HG02571 (cell line): ENCODE results near the gene TUBB.
A peak's percentile ranks its signal among the peaks of the same experiment; 100 is the strongest.
"Not testable (repeated sequence)": the region's sequence is repeated elsewhere in the genome, so short reads cannot be mapped to it uniquely, and the experiment has no call there.

ENCODE experiments used
- ATAC-seq: cut with Tn5 transposase; IDR thresholded peaks from one replicate; pipeline ENCODE4 v1.9.1; 2021; ENCODE audit warnings: mild to moderate bottlenecking, moderate library complexity; ENCODE audit not compliant: unreplicated experiment

The TUBB gene

GRCh38 chr6:30759575-30760239, 39.6 kb downstream of the TUBB start:
- ATAC-seq: no peak

DNA sequence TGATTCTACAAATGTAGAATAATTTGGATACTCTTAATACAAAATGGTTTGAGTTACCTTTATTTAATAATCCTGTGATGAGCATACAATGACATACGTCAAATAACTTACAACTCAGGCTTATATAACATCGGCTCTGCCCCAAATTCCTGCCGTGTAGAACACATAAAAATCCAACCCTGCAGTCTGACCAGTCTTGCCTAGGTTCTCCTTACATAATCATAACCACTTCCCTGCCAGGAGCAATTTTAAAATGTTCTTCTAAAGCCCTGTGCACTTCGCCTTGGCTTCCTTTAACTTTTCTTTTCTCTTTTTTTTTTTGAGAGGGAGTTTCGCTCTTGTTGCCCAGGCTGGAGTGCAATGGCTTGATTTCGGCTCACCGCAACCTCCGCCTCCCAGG, 40.4 kb downstream of the TUBB start:
- ATAC-seq: no peak

GRCh38 chr6:30761791-30762429, 41.8 kb downstream of the TUBB start:
- ATAC-seq: no peak

GRCh38 chr6:30763155-30763617, 43.0 kb downstream of the TUBB start:
- no peak for ATAC-seq

DNA sequence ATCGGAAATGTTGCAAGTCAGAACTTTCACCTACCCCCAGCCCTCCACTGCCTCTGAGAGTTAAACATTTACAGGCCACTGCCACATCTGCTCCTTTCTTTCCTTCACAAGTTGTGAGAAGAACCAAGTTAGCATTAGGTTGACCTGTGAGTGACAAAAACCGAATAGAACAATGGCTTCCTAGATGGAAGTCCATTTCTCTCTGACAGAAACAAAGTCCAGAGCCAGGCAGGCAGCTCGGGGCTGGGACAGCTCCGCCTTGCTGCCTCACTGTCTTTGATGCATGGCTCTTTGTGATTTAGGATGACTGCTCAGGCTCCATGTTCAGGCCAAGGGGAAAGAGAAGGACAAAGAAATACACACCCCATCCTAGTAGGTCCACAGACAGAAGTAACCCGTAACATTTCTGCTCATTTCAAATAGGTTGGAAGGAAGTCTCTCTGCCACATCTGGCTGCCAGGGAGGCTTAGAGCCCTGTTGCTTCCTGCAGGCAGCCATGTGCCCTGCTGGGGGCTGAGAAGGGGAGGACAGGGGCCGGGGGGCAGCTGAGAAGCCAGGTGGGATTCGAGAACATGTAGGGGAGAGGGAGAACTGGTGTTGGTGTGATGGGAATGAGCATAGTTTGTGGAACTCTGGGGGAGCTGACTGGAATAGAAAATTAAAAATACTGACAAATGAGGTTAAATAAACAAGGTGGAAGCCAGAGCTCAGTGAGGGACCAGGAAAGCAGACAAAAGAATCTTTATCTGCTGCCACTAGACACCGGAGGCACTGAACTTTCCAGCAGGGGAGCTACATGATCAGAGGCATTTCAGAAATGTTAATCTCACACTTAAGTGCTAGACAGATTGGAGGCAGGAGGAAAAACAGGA, 43.7 kb downstream of the TUBB start:
- no peak for ATAC-seq

DNA sequence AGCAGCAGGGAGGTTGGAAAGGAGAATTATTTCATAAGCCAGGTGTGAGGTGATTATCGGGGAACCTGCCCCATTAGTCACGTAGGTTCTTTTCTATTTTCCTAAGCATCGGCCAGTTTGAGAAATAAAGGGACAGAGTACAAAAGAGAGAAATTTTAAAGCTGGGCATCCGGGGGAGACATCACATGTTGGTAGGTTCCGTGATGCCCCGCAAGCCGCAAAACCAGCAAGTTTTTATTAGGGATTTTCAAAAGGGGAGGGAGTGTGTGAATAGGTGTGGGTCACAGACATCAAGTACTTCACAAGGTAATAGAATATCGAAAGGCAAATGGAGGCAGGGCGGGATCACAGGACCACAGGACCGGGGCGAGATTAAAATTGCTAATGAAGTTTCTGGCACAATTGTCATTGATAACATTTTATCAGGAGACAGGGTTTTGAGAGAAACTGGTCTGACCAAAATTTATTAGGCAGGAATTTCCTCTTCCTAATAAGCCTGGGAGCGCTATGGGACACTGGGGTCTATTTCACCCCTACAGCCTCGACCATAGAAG, 44.4 kb downstream of the TUBB start:
- ATAC-seq: not testable (repeated sequence)

- not testable (repeated sequence) for ATAC-seq
Measured at GRCh38 chr6:30765495-30765894, 45.3 kb downstream of the TUBB start.

- ATAC-seq: no peak
Measured at GRCh38 chr6:30766461-30767157, 46.5 kb downstream of the TUBB start.

DNA sequence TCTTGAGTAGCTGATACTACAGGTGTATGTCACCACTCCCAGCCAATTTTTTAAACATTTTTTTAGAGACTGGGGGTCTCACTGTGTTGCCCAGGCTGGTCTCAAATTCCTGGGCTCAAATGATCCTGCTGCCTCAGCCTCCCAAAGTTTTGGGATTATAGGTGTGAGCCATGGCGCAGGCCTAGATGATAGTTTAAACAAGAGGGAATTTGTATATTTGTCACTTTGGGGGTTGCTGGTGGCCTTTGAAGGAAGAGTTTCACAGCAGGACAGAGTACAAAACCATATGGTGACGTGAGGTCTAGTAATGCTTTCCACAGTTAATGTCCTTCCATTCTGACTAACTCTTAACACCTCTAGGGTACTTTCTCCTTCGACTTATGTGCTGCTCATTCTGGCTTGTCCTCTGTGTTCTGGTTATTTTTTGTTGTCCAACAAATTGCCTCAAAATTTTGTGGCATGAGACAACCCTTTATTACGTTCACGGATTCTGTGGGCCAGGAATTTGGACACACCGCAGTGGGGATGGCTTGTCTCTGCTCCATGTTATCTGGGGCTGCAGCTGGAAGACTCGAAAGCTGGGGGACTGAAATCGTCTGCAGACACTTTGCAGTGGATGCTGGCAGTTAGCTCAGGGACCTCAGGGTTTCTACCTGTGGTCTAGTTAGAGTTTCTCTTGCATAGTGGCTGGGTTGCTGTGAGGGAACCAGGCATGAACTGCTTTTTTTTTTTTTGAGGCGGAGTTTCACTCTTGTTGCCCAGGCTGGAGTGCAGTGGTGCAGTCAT, 47.2 kb downstream of the TUBB start:
- peak; percentile 55 for ATAC-seq

DNA sequence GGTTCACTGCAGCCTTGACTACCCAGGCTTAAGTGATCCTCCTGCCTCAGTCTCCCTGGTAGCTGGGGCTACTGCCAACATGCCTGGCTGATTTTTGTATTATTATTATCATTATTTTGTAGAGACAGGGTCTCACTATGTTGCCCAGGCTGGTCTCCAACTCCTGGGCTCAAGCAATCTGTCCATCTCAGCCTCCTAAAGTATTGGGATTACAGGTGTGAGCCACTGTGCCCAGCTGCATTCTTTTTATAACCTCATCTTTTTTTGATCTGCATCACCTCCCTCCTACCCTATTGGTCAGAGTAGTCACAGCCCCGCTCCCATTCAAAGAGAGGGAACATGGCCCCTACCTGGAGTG, 47.8 kb downstream of the TUBB start:
- ATAC-seq: no peak

DNA sequence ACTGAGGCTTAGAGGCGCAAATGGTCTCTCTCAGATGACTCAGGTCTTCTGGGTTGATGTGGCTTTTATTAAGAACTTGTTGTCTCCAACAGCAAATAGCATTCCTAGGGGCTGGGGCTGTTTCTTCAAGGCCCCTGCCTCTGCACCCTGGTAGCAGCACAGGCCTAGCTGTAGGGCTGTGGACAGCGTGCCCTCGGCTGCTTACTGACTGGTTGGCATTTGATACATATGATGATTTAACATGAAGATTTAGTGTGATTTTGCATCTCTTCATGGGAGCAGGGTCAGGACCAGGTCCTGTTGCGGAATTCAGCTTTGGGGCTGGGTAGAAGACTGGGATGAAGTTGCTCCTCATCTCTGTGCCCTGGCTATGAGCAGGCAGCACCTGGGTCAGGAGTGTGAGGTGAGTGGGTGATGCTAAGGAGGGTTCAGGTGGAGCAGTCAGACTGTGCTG, 48.5 kb downstream of the TUBB start:
- ATAC-seq: no peak

- ATAC-seq: no peak
Measured at GRCh38 chr6:30769088-30769852, 49.1 kb downstream of the TUBB start.

GRCh38 chr6:30769853-30770524, 49.8 kb downstream of the TUBB start:
- ATAC-seq: no peak

DNA sequence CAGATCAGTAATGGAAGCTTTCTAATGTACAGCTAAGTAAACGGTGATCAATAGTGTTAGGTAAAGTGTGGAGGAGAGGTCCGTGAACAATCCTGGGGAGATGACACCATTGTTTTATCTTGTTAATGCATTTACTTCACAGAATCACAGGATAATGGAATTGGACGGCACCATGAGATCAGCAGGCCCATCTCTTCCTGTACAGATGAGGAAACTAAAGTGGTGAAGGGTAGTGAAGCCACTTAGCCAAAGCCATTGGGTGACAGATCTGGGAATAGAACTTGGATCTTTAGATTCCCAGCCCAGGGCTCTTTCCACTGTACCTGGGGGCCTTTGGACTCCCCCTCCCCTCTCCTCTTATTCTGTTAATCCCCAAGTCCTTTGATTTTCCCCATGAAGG, 50.4 kb downstream of the TUBB start:
- ATAC-seq: no peak

GRCh38 chr6:30774701-30775100, 54.5 kb downstream of the TUBB start:
- no peak for ATAC-seq
